AG10803 (cell line): ENCODE measurements around the gene PPP1CA.
A peak's percentile ranks its signal among the peaks of the same experiment; 100 is the strongest.

Experiments used
- DNase-seq: peaks from one replicate; pipeline ENCODE4 v3.0.0; 2010; ENCODE audit warnings: low read depth
- H3K4me3 ChIP-seq: 2 replicates; pipeline ENCODE4 v1.5.1; 2011; ENCODE audit warnings: mild to moderate bottlenecking, low read length, control low read depth
- TF ChIP-seq, protein P1 (sequence below): conservative IDR thresholded peaks from 2 replicates; pipeline ENCODE4 v1.5.1; 2011; ENCODE audit warnings: mild to moderate bottlenecking, low read length, control low read depth, inconsistent platforms

The PPP1CA gene

DNA sequence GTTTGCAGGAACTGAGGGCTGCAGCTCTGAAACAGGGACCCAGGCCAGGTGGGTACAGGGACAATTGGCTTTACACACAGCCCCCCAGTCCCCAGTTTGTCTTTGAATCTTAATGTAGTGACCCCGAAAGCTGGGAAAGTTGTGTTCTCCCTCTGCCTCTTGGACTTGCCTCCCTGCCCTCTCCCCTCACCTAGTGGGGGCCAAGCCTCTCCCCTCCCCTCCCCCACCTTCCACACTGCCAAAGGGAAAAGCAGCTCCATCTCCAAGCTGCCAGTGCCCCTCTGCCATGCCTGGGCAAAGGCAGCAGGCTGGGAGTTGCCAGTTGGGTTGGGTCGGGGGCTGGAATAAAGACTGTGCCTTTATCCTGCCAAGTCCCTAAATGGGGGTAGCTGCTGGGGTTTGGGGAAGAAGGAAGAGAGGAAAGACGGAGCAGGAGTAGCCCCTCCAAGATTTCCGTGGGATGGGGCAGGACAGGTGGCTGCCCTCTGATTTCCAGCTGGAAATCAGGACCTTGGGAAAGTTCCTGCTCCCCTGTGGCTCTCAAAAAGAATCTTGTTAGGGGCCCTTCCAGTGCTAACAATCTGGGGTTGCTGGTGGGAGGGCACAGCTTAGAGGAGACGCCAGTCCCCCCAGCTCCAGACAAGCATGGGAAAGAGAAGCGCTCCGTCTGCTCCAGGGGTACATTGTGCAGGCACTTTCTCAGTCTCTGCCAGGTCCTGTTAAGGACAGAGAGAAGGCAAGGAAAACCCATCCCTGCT, 25.4 kb downstream of the PPP1CA start:
- no peak overlapping the region for H3K4me3 ChIP-seq
- TF ChIP-seq, protein P1, sequence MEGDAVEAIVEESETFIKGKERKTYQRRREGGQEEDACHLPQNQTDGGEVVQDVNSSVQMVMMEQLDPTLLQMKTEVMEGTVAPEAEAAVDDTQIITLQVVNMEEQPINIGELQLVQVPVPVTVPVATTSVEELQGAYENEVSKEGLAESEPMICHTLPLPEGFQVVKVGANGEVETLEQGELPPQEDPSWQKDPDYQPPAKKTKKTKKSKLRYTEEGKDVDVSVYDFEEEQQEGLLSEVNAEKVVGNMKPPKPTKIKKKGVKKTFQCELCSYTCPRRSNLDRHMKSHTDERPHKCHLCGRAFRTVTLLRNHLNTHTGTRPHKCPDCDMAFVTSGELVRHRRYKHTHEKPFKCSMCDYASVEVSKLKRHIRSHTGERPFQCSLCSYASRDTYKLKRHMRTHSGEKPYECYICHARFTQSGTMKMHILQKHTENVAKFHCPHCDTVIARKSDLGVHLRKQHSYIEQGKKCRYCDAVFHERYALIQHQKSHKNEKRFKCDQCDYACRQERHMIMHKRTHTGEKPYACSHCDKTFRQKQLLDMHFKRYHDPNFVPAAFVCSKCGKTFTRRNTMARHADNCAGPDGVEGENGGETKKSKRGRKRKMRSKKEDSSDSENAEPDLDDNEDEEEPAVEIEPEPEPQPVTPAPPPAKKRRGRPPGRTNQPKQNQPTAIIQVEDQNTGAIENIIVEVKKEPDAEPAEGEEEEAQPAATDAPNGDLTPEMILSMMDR = no peak
- DNase-seq = no peak

DNA sequence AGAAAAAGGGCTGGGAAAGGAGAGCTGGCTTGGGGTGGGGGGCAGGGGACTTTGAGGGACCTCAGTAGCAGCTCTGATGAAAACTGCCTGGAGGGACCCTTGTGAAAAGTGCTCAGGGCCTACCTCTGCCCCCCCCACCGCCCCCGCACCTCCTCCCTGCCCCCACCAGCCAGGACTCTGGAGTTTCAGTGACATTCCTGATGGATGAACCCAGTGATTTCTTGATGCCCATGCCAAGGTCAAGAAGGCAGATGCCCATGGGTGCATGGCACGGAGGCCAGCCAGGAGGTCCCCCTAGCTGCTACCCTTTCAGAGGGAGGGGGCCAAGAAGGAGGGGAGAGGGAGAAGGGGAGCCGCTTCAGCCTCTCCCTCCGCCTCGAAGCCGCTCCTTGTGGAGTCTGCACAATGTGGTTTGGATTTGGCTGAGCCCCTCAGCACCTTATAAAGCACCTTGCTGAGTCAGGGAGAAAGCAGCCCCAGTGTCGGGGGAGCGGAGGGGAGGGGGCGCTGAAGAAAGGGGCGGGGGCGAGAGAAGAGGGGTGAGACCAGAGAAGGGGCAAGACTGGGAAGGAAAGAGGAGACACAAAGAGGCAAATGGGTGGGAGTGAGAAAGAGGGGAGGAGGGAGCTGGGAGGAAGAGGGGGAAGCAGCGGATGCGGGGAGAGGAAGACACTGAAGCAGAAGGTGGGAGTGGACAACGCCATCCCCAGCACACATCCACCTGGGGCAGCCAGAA, 26.2 kb downstream of the PPP1CA start:
- no peak for DNase-seq
- TF ChIP-seq, protein P1 = no peak
- no peak overlapping the region for H3K4me3 ChIP-seq

DNA sequence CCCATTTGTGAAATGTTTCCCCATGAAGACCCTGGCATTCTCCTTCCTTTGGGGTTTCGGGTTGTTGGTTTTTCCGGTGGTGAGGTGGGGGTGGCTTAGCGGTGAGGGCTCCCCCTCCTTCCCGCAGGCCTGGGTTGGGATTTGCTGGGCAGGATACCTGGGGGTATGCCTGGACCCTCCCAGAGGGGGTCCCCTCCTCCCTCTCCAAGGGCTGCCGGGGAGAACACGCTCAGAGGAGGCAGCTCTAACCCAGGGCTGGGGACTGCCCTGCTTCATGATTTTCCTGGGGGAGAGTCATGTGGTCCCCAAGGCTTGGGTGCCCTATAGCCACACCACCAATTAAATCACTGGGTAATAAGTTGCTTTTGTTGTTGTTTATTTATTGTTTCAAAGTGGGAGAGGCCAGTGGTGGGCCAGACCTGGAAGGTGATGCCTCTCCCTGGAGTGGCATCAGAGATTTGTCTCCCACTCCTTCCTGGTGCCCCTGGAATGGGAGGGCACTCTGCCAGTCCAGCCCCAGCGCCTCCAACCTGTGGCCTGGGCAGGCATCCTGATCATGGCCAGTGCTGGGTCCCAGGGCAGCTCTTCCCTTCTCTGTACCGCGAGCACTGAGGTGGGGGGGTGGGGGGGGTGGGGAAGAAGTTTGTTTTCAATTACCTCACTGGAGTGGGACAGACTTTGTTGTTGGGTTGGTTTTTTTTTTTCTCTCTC, 26.9 kb downstream of the PPP1CA start:
- peak overlapping the region; percentile 73 for H3K4me3 ChIP-seq
- TF ChIP-seq, protein P1 = no peak
- DNase-seq = peak; percentile 50

DNA sequence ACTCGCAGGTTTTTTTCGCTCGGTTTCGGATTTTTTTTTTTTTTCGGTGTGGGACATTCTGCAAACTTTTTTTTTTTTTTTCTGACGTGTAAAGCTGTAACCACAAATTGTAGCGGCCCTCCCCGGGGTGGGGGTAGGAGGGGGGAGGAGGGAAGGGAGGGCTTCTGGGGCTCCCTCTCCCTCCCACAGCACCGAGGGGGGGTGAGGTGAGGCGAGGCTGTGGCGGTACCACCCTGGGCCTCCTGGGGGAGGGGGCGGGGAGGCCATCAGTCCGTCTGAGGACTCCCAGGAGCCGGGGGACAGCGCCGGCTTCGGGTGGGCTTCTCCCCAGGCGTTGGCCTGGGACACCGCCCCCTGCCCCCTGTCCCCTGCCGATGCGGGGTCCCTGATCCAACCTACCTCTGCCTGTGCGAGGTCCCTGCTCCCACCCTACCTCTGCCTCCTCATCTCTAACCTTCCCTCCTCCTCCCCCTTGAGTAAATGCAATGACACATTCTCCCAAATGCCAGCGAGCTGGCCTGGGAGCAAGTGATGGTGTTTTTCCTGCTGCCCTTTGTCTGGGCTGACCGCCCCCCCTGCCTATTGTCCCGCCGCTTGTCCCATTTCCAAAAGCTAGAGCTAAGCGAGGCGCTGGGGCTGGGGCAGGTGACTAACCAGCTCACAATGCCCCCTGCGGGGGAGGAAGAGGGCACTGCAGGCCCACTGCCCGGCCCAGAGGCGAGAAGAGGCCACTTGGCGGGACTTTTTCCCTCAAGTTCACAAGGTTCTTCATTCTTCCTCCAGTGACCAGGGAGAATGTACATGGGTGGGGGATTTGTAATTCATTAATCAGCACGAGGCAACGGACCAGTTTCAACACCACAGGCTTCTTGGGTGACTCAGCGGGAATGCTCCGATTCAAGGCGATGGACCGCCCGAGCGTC, 27.7 kb downstream of the PPP1CA start:
- peak; percentile 99 for DNase-seq
- peak overlapping the region; percentile 73 for H3K4me3 ChIP-seq
- TF ChIP-seq, protein P1 = peak; percentile 38

DNA sequence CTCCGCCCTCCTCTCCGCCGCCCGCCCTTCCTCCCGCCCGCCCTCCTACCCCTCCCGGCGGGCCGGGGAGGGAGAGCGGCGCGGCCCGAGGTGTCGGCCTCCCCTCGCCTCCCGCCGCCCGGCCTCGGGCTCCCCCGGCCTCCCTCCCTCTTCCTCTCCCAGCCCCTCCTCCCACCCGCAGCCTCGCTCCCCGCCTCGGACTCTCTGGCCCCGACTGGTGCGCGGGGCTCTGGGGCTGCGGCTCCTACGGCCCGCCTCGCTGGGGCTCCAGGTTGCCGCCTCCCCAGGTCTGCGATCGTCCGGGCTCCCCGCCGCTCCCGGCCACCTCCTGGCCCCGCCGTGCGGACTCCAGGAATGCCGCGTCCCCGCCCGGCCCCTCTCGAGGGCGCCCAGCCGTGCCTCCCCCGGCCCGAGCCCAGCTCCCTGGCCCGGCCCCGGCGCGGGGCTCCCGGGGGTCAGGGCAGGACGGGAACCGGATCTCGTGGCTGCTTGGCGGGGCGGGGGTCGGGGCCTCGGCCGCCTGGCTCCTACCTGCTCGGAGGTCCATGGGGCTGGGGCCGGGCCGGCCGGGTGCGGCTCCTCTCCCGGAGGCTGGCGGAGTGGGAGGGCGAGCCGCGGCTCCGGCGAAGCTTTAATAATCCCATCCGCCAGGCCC, 28.5 kb downstream of the PPP1CA start, which contains the start of gene CLCF1:
CLCF1 (minus strand) TSS at position 606 of the 655 bp plus-strand sequence; CDS start at position 547, 59 bp downstream.
- DNase-seq = peak; percentile 68

More for the DNA sequence above, 28.5 kb downstream of the PPP1CA start, which contains the start of gene CLCF1:
- TF ChIP-seq, protein P1 = no peak
- H3K4me3 ChIP-seq = peak within 1 kb of the TSS; percentile 73
